LNCaP clone FGC (cell line): ENCODE results near the gene SPTB.

ENCODE experiments used
- DNase-seq: peaks from one replicate; pipeline ENCODE4 v3.0.0-alpha.2; 2011; ENCODE audit warnings: low read depth
- H3K4me3 ChIP-seq: 2 replicates; pipeline ENCODE4 v1.5.1; 2011; ENCODE audit warnings: mild to moderate bottlenecking, low read depth, low read length, control low read depth
- TF ChIP-seq, protein P1 (sequence below): IDR thresholded peaks from 2 replicates; pipeline ENCODE4 v1.5.1; 2012; ENCODE audit warnings: mild to moderate bottlenecking; ENCODE audit not compliant: control insufficient read depth, insufficient read depth; ENCODE audit errors: extremely low read depth

The SPTB gene

GRCh38 chr14:64704743-64705380 is 174.8 kb downstream of the SPTB start:
- H3K4me3 ChIP-seq, result peak overlapping the region; percentile 90
- TF ChIP-seq, protein P1, sequence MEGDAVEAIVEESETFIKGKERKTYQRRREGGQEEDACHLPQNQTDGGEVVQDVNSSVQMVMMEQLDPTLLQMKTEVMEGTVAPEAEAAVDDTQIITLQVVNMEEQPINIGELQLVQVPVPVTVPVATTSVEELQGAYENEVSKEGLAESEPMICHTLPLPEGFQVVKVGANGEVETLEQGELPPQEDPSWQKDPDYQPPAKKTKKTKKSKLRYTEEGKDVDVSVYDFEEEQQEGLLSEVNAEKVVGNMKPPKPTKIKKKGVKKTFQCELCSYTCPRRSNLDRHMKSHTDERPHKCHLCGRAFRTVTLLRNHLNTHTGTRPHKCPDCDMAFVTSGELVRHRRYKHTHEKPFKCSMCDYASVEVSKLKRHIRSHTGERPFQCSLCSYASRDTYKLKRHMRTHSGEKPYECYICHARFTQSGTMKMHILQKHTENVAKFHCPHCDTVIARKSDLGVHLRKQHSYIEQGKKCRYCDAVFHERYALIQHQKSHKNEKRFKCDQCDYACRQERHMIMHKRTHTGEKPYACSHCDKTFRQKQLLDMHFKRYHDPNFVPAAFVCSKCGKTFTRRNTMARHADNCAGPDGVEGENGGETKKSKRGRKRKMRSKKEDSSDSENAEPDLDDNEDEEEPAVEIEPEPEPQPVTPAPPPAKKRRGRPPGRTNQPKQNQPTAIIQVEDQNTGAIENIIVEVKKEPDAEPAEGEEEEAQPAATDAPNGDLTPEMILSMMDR, result no peak
- DNase-seq, result no peak

DNA sequence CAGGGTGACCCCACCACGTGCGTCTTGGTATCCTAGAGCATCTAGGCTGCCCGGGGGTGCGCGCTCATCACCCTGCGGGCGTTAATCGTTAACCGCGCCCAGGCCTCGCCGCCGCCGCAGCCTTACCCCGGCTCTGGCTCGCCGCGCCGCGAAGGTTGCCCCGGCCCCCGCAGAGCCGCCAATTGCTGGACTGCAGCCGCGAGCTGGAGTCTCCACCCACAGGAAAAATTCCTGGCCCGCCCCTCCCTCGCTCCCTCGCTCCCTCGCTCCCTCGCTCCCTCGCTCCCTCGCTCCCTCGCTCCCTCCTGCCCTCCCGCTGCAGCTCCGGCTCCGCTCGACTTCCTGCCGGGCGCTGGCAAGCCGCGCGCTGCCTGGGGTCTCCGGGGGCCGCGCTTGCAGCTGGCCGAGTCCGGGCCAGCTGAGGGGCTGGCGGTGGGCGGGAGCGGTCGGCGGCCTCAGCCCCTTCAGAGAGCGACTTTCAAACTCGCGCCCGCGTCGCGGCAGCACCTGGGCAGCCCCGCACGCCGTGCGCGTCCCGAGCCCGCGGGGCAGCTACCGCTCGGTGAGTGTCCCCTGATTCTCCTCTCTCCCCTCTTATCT is 175.5 kb downstream of the SPTB start, which contains the start of gene PLEKHG3:
TSS of gene PLEKHG3 (plus strand) at position 282 of the 600 bp plus-strand sequence. CDS start 23,208 bp downstream, outside the sequence.
- TF ChIP-seq, protein P1, result no peak
- no peak for DNase-seq
- H3K4me3 ChIP-seq, result peak within 1 kb of the TSS; percentile 90

DNA sequence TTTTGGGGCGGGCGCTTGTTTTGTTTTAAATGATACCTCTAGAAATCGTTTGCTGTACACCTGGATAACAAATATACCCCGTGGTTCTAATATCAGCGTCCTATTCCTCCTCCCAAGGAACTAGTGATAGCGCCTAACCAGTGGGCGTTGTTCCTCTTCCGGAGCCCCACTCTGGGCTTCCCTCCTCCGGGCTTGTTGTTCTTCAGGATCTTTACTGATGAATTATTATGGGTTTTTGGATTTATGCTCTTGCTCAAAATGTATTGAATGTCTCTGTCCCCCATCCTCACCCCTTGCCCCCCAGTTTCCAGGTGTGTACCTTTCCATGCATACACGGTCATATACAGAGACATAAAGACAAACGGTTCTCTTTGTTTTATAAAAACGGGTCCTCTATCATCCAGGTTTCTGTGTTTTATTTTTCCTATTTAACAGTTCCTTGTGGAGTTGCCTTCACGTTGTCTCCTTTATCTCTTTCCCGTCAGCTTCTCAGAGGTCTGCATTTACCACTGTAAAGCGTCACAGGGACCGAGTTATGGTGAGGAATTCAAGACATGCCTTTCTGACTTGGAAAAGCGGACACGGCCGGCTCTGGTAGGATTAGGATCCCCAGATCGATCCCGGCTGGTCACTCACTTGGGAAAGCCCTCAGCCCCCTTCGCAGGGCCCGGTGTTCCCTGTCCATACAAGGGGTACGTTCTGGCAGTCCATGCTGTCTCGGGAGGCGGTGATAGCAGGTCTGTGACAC is 176.1 kb downstream of the SPTB start:
- DNase-seq, result no peak
- H3K4me3 ChIP-seq, result peak overlapping the region; percentile 90
- TF ChIP-seq, protein P1, result no peak

GRCh38 chr14:64702493-64703394 is 177.0 kb downstream of the SPTB start:
- H3K4me3 ChIP-seq, result no peak overlapping the region
- TF ChIP-seq, protein P1, result no peak
- no peak for DNase-seq

DNA sequence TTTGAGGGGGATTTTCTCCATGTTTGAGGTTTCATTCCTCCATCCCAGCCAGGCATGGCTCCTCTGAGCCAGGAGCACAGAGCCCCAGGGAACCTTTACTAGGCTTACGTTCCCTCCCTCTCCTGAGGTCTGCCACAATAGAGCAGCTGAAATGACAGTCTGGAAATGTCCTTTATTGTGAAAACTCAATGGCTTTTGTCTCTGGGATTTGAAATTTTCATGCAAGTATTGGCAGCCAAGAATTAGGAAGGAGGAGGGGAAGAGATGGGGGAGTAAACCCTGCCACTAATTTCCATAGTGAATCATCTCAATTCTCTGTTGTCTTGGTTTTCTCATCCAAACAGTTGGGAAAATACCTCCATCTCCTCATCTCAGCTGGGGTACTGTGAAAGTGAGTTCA is 178.0 kb downstream of the SPTB start:
- H3K4me3 ChIP-seq, result no peak overlapping the region
- DNase-seq, result no peak
- TF ChIP-seq, protein P1, result no peak

DNA sequence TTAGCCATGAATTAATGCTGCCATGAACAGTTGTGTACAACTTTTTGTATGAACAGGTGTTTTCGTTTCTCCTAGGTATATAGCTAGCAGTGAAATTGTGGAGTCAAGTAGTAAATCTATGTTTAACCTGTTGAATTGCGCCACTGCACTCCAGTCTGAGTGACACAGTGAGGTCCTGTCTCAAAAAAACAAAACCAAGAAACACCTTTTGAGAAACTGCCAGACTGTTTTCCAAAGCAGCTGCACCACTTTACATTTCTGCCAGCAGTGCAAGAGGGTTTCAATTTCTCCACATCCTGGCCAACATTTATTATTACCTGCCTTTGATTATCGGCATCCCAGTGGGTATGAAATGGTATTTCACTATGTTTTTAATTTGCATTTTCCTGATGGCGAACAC is 178.8 kb downstream of the SPTB start:
- no peak overlapping the region for H3K4me3 ChIP-seq
- TF ChIP-seq, protein P1, result no peak
- no peak for DNase-seq
